ENCODE measurements around the gene PRRT1. TPM values are rescaled to one million over a fixed set of nuclear protein-coding genes. Genes with fewer than 3 reads are reported as not detected.

The PRRT1 gene
- total RNA-seq, 1 experiment from 2014 or later: 1.9 TPM

DNA sequence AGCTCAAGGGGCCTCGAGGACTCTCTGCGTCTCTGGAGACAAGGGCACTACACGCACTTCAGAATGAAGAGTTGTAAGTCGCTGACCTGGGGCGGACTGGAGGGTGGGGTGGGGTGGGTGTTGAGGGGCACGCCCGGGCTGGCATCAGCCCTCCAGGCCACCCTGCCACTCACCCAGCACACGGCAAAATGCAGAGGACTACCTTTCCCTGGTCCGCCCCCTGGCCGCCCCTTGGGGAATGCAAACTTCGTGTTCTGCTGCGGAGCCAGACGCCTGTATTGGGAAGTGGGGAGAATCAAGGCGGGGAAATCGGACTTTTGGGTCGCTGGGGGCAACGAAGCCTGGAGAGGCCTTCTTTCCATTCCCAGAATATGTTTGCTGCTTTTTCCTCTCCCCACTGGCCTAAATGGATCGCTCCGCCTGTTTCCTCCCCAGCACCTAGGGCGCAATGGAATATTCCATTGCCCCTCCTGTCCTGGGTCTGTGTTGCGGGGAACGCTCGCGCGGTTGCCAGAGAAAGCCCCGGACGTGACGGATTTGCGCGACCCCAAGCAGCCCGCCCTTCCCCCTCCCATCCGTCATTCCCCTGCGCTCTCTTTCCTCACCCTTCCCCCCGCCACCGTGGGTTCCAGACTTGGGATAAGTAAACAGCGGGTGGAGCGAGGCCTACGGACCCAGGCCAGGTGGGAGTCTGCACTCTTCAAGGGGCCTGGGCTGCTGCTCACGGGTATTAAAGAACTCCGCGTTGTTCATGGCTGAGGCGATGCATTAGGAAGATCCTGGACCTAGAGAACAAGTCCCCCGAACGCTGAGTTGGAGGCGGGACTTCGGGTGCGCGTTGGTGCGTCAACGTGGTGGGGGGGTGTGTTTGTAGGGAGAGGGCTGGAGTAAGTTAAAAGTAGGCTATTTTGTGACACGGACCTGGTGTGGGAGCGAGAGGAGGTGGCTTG lies 2.1 kb upstream of the PRRT1 start, which contains the start of gene PPT2:
TSS of gene PPT2 (plus strand) at position 578 of the 950 bp plus-strand sequence. CDS start 454 bp downstream, outside the sequence.
- Histone ChIP-seq H3K27ac (ENCODE audit: insufficient read length, low read depth, low read length) (no peak within 1 kb of the TSS), H3K79me1 (ENCODE audit: insufficient read depth, low read depth, low read length, poor library complexity, severe bottlenecking) (no peaks in the 10 kb centered on the region), H3K56ac (ENCODE audit: insufficient read length, low read depth, low read length) (no peak within 1 kb of the TSS), H3T11ph (ENCODE audit: low read length) (no peak within 1 kb of the TSS), H3K14ac (ENCODE audit: insufficient read depth, low read length) (peak within 1 kb of the TSS; percentile 72; the same call in 1 of the 2 replicates), H3K23ac (ENCODE audit: insufficient read length, low read depth, low read length) (no peak within 1 kb of the TSS), H3K27me3 (ENCODE audit: insufficient read depth, low read length) (no peaks in the 10 kb centered on the region; the same call in 1 of the 2 replicates), H2BK12ac (ENCODE audit: insufficient read length, low read depth, low read length) (no peak within 1 kb of the TSS), H2AFZ (ENCODE audit: low read length) (no peak within 1 kb of the TSS), H2BK15ac (ENCODE audit: low read depth, low read length) (no peak within 1 kb of the TSS), H3K4me2 (ENCODE audit: insufficient read depth, insufficient read length, low read length) (peak within 1 kb of the TSS; percentile 81), H3K9ac (ENCODE audit: extremely low read depth, insufficient read length, low read length) (peak within 1 kb of the TSS; percentile 60), H2AK5ac (ENCODE audit: insufficient read length, low read length) (no peak within 1 kb of the TSS), H3K23me2 (ENCODE audit: insufficient read length, low read depth, low read length, poor library complexity, severe bottlenecking) (peaks cover 35% of the 10 kb centered on the region), H2BK20ac (ENCODE audit: low read depth, low read length, poor library complexity, severe bottlenecking) (no peak within 1 kb of the TSS), H4K91ac (ENCODE audit: insufficient read length, low read depth, low read length) (no peak within 1 kb of the TSS), H4K8ac (replicated peaks; ENCODE audit: insufficient read length, low read depth, low read length) (no peak within 1 kb of the TSS), H3K18ac (ENCODE audit: insufficient read length, low read depth, low read length) (peak within 1 kb of the TSS; percentile 54), H4K5ac (ENCODE audit: insufficient read length, low read depth, low read length) (no peak within 1 kb of the TSS), H3K9me3 (ENCODE audit: control insufficient read depth, low read depth, low read length) (no peaks in the 10 kb centered on the region), H4K20me1 (ENCODE audit: control insufficient read depth, insufficient read depth, insufficient read length) (no peaks in the 10 kb centered on the region), H3K4ac (ENCODE audit: low read depth, low read length) (no peak within 1 kb of the TSS), H3K79me2 (ENCODE audit: insufficient read depth, low read length) (no peaks in the 10 kb centered on the region; the same call in 1 of the 2 replicates), H2BK5ac (ENCODE audit: insufficient read length, low read length) (no peak within 1 kb of the TSS), H3K4me1 (ENCODE audit: insufficient read depth, low read length) (peaks cover 2% of the 10 kb centered on the region; the same call in 1 of the 2 replicates), H2BK120ac (ENCODE audit: low read depth, low read length, poor library complexity, severe bottlenecking) (no peak within 1 kb of the TSS)
- no peaks in the 10 kb centered on the region for H3K9me3 Mint-ChIP-seq
- peak; percentile 93 for DNase-seq
- H3K27me3 Mint-ChIP-seq (ENCODE audit: low read depth): peaks cover 4% of the 10 kb centered on the region
- peak within 1 kb of the TSS; percentile 76 to 99 (median 99) for H3K27ac Mint-ChIP-seq
- peaks cover 24 to 35% (median 25%) of the 10 kb centered on the region in 3 experiments for H3K36me3 Mint-ChIP-seq (ENCODE audit: insufficient read depth in 1 of 3, low read depth in 3 of 3)
- peaks cover 35 to 43% of the 10 kb centered on the region in 2 experiments for H3K4me1 Mint-ChIP-seq
- WGBS (ENCODE audit: extremely low coverage, insufficient read length, low lambda C conversion rate): no CpG with 5 or more reads among the region's 52 CpGs
- TF ChIP-seq, protein P1, sequence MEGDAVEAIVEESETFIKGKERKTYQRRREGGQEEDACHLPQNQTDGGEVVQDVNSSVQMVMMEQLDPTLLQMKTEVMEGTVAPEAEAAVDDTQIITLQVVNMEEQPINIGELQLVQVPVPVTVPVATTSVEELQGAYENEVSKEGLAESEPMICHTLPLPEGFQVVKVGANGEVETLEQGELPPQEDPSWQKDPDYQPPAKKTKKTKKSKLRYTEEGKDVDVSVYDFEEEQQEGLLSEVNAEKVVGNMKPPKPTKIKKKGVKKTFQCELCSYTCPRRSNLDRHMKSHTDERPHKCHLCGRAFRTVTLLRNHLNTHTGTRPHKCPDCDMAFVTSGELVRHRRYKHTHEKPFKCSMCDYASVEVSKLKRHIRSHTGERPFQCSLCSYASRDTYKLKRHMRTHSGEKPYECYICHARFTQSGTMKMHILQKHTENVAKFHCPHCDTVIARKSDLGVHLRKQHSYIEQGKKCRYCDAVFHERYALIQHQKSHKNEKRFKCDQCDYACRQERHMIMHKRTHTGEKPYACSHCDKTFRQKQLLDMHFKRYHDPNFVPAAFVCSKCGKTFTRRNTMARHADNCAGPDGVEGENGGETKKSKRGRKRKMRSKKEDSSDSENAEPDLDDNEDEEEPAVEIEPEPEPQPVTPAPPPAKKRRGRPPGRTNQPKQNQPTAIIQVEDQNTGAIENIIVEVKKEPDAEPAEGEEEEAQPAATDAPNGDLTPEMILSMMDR (conservative IDR thresholded peaks at IDR 0.05): peak; percentile 43; the same call in 1 of the 3 replicates
- peak within 1 kb of the TSS; percentile 97 to 98 for H3K4me3 Mint-ChIP-seq

Measured in H9 (cell line).